H1 (cell line): ENCODE data around the gene CD300A. TPM values are rescaled to one million over a fixed set of nuclear protein-coding genes. Genes with fewer than 3 reads are reported as not detected.
"Not testable (repeated sequence)": the region's sequence is repeated elsewhere in the genome, so short reads cannot be mapped to it uniquely, and the experiment has no call there.

Experiments
- CTCF ChIA-PET: fragments of 300-600 bp; sonication (Branson Sonifier 250); formaldehyde crosslinking; loops from one replicate; lab custom pipeline; 2021; ENCODE audit not compliant: partially characterized antibody; lab: Charles Lee
- POLR2A ChIA-PET: fragments of 300-600 bp; sonication (Branson Sonifier 250); formaldehyde crosslinking; loops from one replicate; lab custom pipeline; 2021; ENCODE audit warnings: inconsistent platforms; ENCODE audit not compliant: partially characterized antibody; lab: Charles Lee
- DNase-seq, 2 experiments: peaks; one replicate each; pipeline versions ENCODE4 v3.0.0 to v3.0.0-alpha.2; 2010 to 2022; ENCODE audit warnings: low spot score in 2 of 2, low read depth in 1 of 2, mixed read lengths in 1 of 2
- FAIRE-seq: peaks from 2 replicates; lab custom pipeline; 2011; peaks lifted over from hg19 to GRCh38; lab: Jason Lieb, UNC
- H2AFZ ChIP-seq: 2 replicates; pipeline ENCODE4 v1.8.1; 2012; ENCODE audit warnings: low read length, inconsistent platforms
- H2AK5ac ChIP-seq: 2 replicates; pipeline ENCODE4 v1.6.1; 2013; ENCODE audit warnings: low read depth, low read length
- H2BK120ac ChIP-seq: replicated peaks from 2 replicates; pipeline ENCODE3; 2013; ENCODE audit warnings: low read depth, low read length, inconsistent platforms
- H2BK12ac ChIP-seq: 2 replicates; pipeline ENCODE4 v1.6.1; 2013; ENCODE audit warnings: low read depth, low read length
- H2BK15ac ChIP-seq: 2 replicates; pipeline ENCODE4 v1.6.1; 2013; ENCODE audit warnings: low read length
- H2BK20ac ChIP-seq: 2 replicates; pipeline ENCODE4 v1.6.1; 2013; ENCODE audit warnings: low read length
- H2BK5ac ChIP-seq: 2 replicates; pipeline ENCODE4 v1.6.1; 2013; ENCODE audit warnings: low read depth, low read length
- H3K14ac ChIP-seq: 2 replicates; pipeline ENCODE4 v1.6.1; 2013; ENCODE audit warnings: inconsistent platforms; ENCODE audit not compliant: insufficient read length
- H3K18ac ChIP-seq: 2 replicates; pipeline ENCODE4 v1.6.1; 2013; ENCODE audit warnings: low read length; ENCODE audit errors: extremely low read depth
- H3K23ac ChIP-seq: 2 replicates; pipeline ENCODE4 v1.6.1; 2013; ENCODE audit warnings: inconsistent platforms; ENCODE audit not compliant: insufficient read length
- H3K23me2 ChIP-seq: 2 replicates; pipeline ENCODE4 v1.6.1; 2013; ENCODE audit warnings: low read depth, low read length
- H3K27ac ChIP-seq: 2 replicates; pipeline ENCODE4 v1.6.1; 2011; ENCODE audit warnings: low read depth, low read length, inconsistent platforms
- H3K27me3 ChIP-seq, 4 experiments: replicated peaks in 1 of 4; 1 replicate in 1 of 4; 2 replicates in 3 of 4; pipeline versions ENCODE4 v1.6.1 to v1.8.1; 2011 to 2013; ENCODE audit warnings: low read length in 3 of 4, mild to moderate bottlenecking in 3 of 4, inconsistent platforms in 2 of 4, mixed read lengths in 2 of 4, moderate library complexity in 1 of 4; ENCODE audit not compliant: control insufficient read depth in 3 of 4, insufficient read depth in 3 of 4; ENCODE audit errors: extremely low read depth in 1 of 4
- H3K36me3 ChIP-seq, 4 experiments: 2 replicates each; pipeline versions ENCODE4 v1.6.1 to v1.8.1; 2011 to 2013; ENCODE audit warnings: mild to moderate bottlenecking in 4 of 4, low read length in 3 of 4, moderate library complexity in 2 of 4, control low read depth in 1 of 4, inconsistent platforms in 1 of 4; ENCODE audit not compliant: insufficient read depth in 4 of 4, control insufficient read depth in 2 of 4
- H3K4ac ChIP-seq: replicated peaks from 2 replicates; pipeline ENCODE3; 2013; ENCODE audit warnings: low read length, low read depth, mixed read lengths, inconsistent platforms; ENCODE audit not compliant: insufficient read length
- H3K4me1 ChIP-seq, 4 experiments: replicated peaks in 1 of 4; 1 replicate in 1 of 4; 2 replicates in 3 of 4; pipeline versions ENCODE4 v1.6.1 to v1.8.1; 2011 to 2013; ENCODE audit warnings: low read length in 3 of 4, inconsistent platforms in 2 of 4, mixed read lengths in 1 of 4; ENCODE audit not compliant: insufficient read depth in 4 of 4, control insufficient read depth in 3 of 4
- H3K4me2 ChIP-seq, 2 experiments: 2 replicates each; pipeline versions ENCODE4 v1.6.1 to v1.8.1; 2011 to 2013; ENCODE audit warnings: low read depth in 2 of 2, low read length in 2 of 2, control low read depth in 1 of 2, inconsistent platforms in 1 of 2, mild to moderate bottlenecking in 1 of 2; ENCODE audit not compliant: insufficient read depth in 1 of 2
- H3K4me3 ChIP-seq, 4 experiments: fragments of 200-600, 300-600 bp in 1 of 4; sonication (generic), shearing (Covaris generic), sonication (Bioruptor Twin) in 1 of 4; 2 replicates each; pipeline versions ENCODE4 v1.5.1 to v1.8.1; 2011 to 2016; ENCODE audit warnings: low read length in 4 of 4, low read depth in 3 of 4, control low read depth in 2 of 4, inconsistent platforms in 2 of 4, mild to moderate bottlenecking in 2 of 4, mixed read lengths in 1 of 4, moderate library complexity in 1 of 4; ENCODE audit not compliant: insufficient read depth in 2 of 4; ENCODE audit errors: extremely low read depth in 1 of 4
- H3K56ac ChIP-seq: replicated peaks from 2 replicates; pipeline ENCODE3; 2013; ENCODE audit warnings: low read depth, mild to moderate bottlenecking, mixed read lengths, low read length, inconsistent platforms; ENCODE audit not compliant: insufficient read length
- H3K79me1 ChIP-seq: 2 replicates; pipeline ENCODE4 v1.6.1; 2013; ENCODE audit warnings: low read depth, low read length, control low read depth
- H3K79me2 ChIP-seq, 2 experiments: 2 replicates each; pipeline versions ENCODE4 v1.6.1 to v1.8.1; 2012 to 2013; ENCODE audit warnings: low read length in 2 of 2, mild to moderate bottlenecking in 2 of 2, inconsistent platforms in 1 of 2; ENCODE audit not compliant: insufficient read depth in 2 of 2, control insufficient read depth in 1 of 2
- H3K9ac ChIP-seq, 4 experiments: replicated peaks in 1 of 4; 1 replicate in 1 of 4; 2 replicates in 3 of 4; pipeline versions ENCODE4 v1.6.1 to v1.8.1; 2011 to 2013; ENCODE audit warnings: low read depth in 3 of 4, low read length in 3 of 4, control low read depth in 2 of 4, mild to moderate bottlenecking in 2 of 4, moderate library complexity in 2 of 4, inconsistent platforms in 1 of 4; ENCODE audit errors: extremely low read depth in 1 of 4
- H3K9me3 ChIP-seq, 2 experiments: 2 replicates each; pipeline versions ENCODE4 v1.6.1 to v1.8.1; 2012 to 2013; ENCODE audit warnings: mild to moderate bottlenecking in 2 of 2, moderate library complexity in 2 of 2, control low read depth in 1 of 2, inconsistent platforms in 1 of 2, low read depth in 1 of 2, low read length in 1 of 2, mixed read lengths in 1 of 2; ENCODE audit not compliant: insufficient read depth in 2 of 2
- H4K20me1 ChIP-seq, 2 experiments: replicated peaks in 1 of 2; 2 replicates each; pipeline versions ENCODE3 to v1.8.1; 2011 to 2013; ENCODE audit warnings: inconsistent platforms in 2 of 2, low read length in 2 of 2, mild to moderate bottlenecking in 1 of 2; ENCODE audit not compliant: insufficient read depth in 2 of 2, control insufficient read depth in 1 of 2
- H4K5ac ChIP-seq: 2 replicates; pipeline ENCODE4 v1.6.1; 2013; ENCODE audit warnings: low read length, low read depth, mixed read lengths, inconsistent platforms; ENCODE audit not compliant: insufficient read length
- H4K8ac ChIP-seq: 2 replicates; pipeline ENCODE4 v1.8.0; 2013; ENCODE audit warnings: mild to moderate bottlenecking, moderate library complexity, low read length, inconsistent platforms; ENCODE audit not compliant: insufficient read depth; ENCODE audit errors: extremely low read depth
- H4K91ac ChIP-seq: replicated peaks from 2 replicates; pipeline ENCODE3; 2013; ENCODE audit warnings: low read length, mixed read lengths, inconsistent platforms; ENCODE audit not compliant: insufficient read length
- WGBS, 2 experiments: shearing (Covaris generic) in 1 of 2; methylation state at CpG; one replicate each; pipeline versions ENCODE4 v1.1.6 to v1.1.7; 2013 to 2015; ENCODE audit warnings: low lambda C conversion rate in 2 of 2, mixed read lengths in 2 of 2, inconsistent platforms in 1 of 2, low coverage in 1 of 2, missing lambda C conversion rate in 1 of 2; ENCODE audit not compliant: insufficient replicate concordance in 2 of 2, insufficient coverage in 1 of 2, insufficient read length in 1 of 2; ENCODE audit errors: extremely low coverage in 1 of 2, missing lambda C conversion rate in 1 of 2; 5-methylcytosine and 5-hydroxymethylcytosine counted together
- polyA plus RNA-seq, 7 experiments: library from polyadenylated mRNA; depleted of rRNA in 3 of 7; stranded (reverse) in 5 of 7; unstranded in 2 of 7; fragments of >200 nt in 5 of 7; fragments of 200-250 nt in 2 of 7; gene quantifications; 1 replicate in 5 of 7; 2 replicates in 1 of 7; 4 replicates in 1 of 7; pipeline versions ENCODE4 v1.2.1 to v1.2.3, GENCODE V29; 2011 to 2013; ENCODE audit warnings: missing spikeins in 2 of 7, mixed read lengths in 2 of 7
- total RNA-seq: library from RNA; stranded (reverse); fragmentation: NEBNext Ultra II Directional; extraction: Animal tissue kit (Norgen Biotek cat#: 25700); gene quantifications from 2 replicates; pipeline ENCODE4 v1.2.1, GENCODE V29; 2021

Gene CD300A
- total and polyA plus RNA-seq, 2 of the 8 experiments (the other 6 are each of a cell fraction or from before 2014, with no cell fraction given) = 0.52 to 1.3 TPM

DNA sequence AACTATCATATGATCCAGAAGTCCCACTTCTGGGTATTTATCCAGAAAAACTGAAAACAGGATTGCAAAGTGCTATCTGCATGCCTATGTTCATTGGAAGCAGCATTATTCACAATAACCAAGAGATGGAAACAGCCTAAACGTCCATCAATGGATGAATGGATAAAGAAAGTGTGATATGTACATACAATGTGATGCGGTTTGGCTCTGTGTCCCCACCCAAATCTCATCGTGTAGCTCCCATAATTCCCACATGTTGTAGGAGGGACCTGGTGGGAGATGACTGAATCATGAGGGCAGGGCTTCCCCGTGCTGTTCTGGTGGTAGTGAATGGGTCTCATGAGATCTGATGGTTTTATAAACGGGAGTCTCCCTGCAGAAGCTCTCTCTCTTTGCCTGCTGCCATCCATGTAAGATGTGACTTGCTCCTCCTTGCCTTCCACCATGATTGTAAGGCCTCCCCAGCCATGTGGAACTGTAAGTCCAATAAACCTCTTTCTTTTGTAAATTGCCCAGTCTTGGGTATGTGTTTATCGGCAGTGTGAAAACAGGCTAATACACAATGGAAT is 52.1 kb downstream of the CD300A start:
- peaks cover 29 to 32% of the 10 kb centered on the region in 2 experiments for H3K9me3 ChIP-seq
- 90% methylated on average over 6 of the region's 6 CpGs; no CpG with 5 or more reads in 1 of the 2 experiments for WGBS, 2 experiments
- H3K79me2 ChIP-seq, H3K79me1 ChIP-seq, H3K56ac ChIP-seq, H2BK5ac ChIP-seq, H3K23me2 ChIP-seq, H3K9ac ChIP-seq, H3K4me1 ChIP-seq, H3K4ac ChIP-seq, H3K23ac ChIP-seq, POLR2A ChIA-PET, H2BK20ac ChIP-seq, H2AK5ac ChIP-seq, H4K20me1 ChIP-seq, H3K14ac ChIP-seq, H3K36me3 ChIP-seq, DNase-seq, H4K8ac ChIP-seq, H4K91ac ChIP-seq, FAIRE-seq, H2BK120ac ChIP-seq, H3K4me2 ChIP-seq, H3K27me3 ChIP-seq, H3K27ac ChIP-seq, H4K5ac ChIP-seq, H3K18ac ChIP-seq, H3K4me3 ChIP-seq, H2BK15ac ChIP-seq, H2BK12ac ChIP-seq, H2AFZ ChIP-seq: not testable (repeated sequence)
- CTCF ChIA-PET = interaction anchor here (0.7 to 1.1 kb wide), 2 partner anchors 14 to 79 kb away, joined by 3 to 4 read pairs; no protein-coding TSS in a partner anchor
